GM12874 (cell line): ENCODE results near the gene SIL1.

Source experiments
- CTCF ChIP-seq: IDR thresholded peaks from 2 replicates; pipeline ENCODE4 v1.5.1; 2011; ENCODE audit warnings: low read depth, mild to moderate bottlenecking, control low read depth, low read length, moderate library complexity; ENCODE audit not compliant: insufficient read depth

SIL1 gene

GRCh38 chr5:138911441-138911840, 286.7 kb downstream of the SIL1 start:
- TF ChIP-seq CTCF: no peak

GRCh38 chr5:138910546-138911185, 287.5 kb downstream of the SIL1 start:
- no peak for TF ChIP-seq CTCF

- no peak for TF ChIP-seq CTCF
Observed at GRCh38 chr5:138909734-138910133, 288.4 kb downstream of the SIL1 start.

- TF ChIP-seq CTCF: no peak
Observed at GRCh38 chr5:138905541-138905940, 292.6 kb downstream of the SIL1 start.

GRCh38 chr5:138903130-138903775, 294.9 kb downstream of the SIL1 start:
- TF ChIP-seq CTCF: no peak

- no peak for TF ChIP-seq CTCF
Observed at GRCh38 chr5:138901716-138902115, 296.5 kb downstream of the SIL1 start.

GRCh38 chr5:138900281-138900965, 297.7 kb downstream of the SIL1 start:
- TF ChIP-seq CTCF: no peak
